GM03348 (cell line): ENCODE results near the gene DMKN.

Experiments used
- DNase-seq: peaks from one replicate; pipeline ENCODE4 v3.0.0; 2012; ENCODE audit warnings: low spot score

The DMKN gene, protein sequence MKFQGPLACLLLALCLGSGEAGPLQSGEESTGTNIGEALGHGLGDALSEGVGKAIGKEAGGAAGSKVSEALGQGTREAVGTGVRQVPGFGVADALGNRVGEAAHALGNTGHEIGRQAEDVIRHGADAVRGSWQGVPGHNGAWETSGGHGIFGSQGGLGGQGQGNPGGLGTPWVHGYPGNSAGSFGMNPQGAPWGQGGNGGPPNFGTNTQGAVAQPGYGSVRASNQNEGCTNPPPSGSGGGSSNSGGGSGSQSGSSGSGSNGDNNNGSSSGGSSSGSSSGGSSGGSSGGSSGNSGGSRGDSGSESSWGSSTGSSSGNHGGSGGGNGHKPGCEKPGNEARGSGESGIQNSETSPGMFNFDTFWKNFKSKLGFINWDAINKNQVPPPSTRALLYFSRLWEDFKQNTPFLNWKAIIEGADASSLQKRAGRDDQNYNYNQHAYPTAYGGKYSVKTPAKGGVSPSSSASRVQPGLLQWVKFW

DNA sequence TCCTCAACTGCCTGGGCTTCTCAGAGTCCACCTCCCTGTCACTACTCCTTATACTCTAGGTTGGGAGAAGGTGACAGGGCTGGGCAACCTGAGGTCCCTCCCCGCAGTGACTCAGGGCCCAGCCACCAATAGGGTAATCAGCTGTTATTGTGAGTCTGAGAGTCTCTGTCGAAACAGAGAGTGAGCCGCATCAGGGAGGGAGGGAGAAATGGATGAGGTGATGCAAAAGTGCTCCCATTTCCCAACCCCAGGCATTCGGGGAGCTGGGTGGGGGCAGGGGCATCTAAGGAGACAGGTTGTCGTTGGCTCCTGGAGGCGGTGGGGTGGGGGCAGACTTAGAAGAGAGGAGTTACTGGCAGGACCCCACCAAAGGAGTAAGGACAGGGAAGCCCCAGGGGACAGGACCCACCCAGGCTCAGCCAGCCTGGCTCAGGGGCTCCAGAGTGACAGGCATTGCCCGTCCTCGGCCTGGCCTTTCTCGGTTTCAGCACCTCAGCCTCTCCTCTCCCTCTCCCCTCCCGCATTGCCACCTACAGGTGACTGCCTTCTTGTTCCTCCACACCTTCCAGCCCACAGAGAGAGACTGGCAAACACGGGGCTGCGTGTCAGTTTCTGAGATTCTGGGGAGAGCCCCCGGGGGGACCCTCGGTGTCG is at the start of gene DMKN:
Gene DMKN, minus strand, starts transcription at position 22 of the 654 bp plus-strand sequence. CDS start 174 bp downstream, outside the sequence.
- DNase-seq: peak; percentile 78

DNA sequence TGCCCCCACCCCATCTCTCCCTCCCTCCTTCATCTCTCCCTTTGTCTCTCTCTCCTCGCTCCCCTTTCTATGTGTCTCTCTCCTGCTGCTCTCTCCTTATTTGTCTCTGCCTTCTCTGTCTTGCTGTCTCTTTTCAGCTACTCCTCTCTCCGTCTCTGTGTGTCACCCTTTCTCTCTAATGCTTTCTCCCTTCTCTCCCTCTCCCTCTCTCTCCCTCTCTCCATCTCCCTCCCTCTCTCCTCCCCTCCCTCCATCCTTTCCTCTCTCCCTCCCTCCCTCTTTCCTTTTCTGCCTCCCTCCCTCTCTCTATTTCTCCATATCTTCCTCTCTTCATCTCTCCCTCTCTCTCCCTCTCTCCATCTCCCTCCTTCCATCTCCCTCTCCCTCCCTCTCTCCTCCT is 49.3 kb upstream of the DMKN start:
- DNase-seq: no peak

DNA sequence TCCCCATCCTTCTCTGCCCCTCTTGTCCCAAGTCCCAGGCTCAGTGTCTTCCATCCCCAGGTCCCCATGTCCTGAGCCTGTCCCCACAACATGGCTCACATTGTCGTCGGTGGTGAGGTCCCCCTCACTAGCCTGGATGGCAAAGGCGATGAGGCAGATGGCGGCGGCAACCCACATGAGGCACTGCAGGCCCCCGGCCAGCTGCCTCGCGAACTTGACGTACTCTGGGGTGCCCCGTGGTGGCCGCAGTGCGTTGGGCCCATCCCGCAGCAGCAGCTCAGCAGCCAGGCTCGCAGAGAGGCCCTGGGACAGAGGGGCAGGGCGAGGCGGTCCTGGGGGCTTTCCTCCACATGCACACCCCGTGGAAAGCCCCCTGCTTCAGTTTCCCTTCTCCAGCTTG is 48.9 kb upstream of the DMKN start:
- no peak for DNase-seq

DNA sequence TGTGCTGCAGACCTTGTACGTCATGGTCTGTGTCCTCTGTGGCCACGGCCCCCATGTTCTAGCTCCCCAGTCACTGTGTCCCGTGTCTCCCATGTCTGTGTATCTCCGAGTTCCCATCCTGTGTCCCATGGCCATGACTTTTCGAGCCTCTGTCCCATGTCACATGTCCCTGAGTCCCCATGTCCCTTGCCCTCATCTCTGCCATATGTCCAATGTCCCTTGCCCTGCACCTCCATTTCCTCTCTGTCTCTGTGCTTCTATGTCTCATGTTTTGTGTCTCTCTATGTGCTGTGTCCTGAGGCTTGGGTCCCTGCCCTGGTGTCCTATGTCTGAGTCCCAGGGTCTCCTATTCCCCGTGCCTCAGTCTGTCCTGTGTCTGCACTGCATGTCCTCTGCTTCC is 48.0 kb upstream of the DMKN start:
- no peak for DNase-seq

DNA sequence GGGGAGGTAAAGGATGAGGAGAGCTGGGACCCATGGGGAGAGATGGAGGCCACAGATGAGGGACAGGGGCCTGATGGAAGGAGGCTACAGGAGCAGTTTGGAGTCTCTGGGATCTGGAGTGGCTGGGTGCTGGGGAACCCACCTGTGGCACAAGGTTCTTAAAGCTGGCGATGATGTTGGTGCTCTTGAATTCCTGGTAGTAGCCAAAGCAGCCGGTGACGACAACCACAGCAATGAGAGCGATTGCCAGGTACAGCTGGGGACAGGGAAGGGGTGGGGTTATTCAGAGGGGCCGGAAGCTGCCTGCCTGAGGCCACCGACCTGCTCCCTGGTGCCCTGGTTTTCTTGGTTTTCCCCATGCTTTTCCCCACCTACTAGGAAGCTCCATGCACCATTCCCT is 47.2 kb upstream of the DMKN start:
- no peak for DNase-seq

DNA sequence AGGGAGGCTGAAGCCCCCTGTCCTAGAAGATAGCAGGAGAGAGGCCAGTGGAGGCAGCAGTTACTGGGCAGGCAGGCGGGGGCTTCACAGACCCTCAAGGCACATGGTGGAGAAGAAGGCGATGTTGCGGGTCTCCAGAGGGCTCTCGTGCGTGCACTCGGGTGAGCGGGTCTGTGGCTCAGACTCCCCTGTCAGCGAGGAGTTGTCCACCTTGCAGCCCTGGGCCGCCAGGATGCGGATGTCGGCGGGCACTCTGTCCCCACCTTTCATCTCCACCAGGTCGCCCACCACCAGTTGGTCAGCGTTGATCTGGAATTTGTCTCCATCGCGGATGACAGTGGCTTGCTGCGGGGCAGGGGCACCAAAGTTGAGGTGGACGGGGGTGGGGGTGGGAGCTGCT is 46.8 kb upstream of the DMKN start:
- DNase-seq: no peak

DNA sequence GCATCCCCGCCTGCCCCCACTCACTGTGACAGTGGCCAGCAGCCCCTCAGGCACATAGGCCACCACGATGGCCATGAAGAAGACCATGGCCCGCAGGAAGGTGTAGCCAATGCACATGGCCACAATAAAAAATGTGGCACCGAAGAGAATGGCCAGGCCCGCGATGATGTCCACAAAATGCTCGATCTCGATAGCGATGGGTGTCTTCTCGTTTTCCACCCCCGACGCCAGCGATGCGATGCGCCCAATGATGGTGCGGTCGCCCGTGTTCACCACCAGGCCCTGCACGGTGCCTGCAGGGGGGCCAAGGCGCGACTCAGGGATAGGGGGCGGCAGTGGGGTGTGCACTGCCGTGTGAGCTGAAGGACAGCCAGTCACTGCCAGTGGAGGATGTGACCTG is 46.3 kb upstream of the DMKN start:
- no peak for DNase-seq

DNA sequence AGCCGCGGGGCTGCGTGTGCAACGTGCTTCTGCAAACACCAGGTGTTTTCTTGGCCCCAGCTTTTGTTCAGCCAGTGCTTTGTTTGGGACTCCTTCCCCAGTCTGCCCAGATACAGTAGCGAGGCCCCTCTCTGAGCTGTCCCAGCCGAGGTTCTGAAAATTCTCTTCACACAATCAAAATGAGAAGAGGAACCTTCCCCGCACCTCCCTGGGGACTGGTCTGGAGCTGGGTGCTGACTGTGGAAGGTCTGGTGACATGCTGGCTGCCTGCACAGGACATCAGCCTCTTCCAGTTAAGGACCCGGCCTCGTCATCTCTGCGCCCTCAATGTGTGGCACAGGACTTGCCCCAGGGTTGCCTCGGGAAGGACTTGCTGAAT is 45.8 kb upstream of the DMKN start:
- no peak for DNase-seq

DNA sequence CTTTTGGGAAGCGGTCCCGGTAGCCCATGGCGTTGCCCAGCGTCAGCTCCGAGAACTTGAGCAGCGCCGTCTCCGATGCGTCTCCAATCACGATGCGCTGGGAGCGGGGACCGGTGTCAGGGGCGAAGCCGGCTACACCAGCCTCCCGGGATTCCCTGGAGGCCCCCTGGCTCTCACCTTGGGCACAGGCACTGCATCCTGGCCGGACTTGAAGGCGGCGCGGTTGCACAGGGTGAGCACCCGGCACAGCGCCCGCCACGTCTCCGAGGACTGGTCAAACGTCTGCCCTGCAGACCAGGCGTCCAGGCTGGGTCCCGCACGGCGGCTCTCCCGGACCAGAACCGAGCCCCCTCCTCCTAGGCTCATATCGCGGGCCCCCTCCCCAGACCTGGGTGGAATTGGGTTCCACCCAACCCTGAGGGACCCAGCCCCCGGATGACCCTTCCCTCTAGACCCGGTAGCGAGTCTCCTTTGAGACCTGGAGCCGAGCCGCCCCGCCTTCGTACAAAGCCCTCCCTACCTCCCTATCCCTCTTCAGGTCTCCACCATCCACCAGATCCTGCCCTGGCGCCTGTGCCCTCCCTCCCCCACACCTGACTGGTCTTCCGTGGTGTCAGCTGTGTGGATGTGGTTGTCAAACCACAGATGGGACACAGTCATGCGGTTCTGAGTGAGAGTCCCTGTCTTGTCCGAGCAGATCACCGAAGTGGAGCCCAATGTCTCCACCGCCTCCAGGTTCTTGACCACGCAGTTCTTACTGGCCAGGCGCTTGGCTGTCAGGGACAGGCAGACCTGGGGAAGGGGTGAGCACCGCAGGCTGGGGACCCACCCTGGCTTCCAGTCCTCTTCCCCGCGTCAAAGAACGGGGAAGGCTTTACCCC is 45.2 kb upstream of the DMKN start:
- no peak for DNase-seq

DNA sequence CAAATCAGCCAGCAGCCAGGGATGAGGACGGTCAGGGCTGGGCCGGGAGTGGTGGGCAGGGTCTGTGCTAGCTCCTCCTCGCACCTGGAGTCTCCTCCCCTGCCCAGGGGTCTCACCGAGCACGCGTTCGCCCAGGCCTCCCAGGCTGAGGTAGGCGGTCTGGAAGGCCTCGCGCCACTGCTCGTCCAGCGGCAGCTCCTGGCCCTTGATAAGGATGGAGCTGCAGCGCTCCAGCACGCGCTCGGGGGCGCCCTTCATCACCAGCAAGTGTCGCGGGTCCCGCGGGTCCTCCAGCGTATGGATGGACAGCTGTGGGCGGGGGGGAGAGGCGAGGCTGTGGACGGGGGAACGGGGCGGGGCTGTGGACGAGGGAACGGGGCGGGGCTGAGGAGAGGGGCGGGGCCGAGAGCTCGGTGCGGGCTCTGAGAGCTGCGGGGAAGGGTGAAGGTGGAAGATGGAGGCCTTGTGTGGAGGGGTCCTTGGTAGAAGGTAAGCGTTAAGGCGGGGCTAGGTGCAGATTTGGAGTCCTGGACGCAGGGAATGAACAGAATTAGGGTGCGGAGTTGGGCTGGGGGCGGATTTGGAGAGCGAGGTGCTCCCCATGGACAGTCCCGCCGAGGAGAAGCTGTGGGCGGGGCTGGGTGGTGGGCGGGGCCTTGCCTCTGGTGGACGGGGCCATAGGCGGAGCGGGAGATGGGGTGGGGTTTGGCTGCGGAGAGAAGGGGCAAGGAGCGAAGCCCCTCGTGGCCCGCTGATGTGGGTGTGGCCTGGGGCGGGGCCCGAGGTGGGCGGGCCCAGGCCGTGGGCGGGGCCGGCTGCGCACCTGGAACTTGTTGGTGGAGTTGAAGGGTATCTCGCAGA is 44.3 kb upstream of the DMKN start:
- peak; percentile 69 for DNase-seq

DNA sequence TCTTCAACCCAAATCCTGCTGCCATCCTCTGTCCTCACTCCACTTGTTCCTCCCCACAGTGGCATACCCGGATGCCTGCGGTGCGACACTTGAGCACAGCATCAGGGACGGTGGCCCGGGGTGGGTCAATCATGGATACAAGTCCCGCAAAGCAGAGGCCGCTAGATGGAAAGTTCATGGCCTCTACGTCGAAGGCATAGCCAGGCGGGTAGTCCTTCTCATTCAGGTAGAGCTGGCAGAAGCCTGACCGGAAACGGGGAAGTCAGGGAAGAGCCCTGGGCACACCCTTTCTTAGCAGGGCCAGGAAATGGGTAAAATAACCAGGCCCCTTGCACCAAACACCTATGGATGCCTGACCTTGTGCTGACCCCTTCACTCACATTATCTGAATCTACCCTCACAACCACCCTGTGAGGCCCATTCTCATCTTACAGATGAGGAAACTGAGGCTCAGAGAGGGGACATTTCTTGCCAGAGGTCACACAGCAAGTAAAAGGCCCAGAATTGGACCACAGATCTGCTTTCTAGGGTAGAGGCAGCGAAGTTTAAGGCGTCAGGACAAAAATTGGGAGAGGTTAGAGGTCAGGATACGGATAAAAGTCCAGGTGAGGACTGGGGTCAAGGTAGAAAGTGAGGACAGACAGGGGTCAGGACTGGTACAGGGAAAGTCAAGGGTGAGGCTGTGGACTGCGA is 43.5 kb upstream of the DMKN start:
- no peak for DNase-seq

DNA sequence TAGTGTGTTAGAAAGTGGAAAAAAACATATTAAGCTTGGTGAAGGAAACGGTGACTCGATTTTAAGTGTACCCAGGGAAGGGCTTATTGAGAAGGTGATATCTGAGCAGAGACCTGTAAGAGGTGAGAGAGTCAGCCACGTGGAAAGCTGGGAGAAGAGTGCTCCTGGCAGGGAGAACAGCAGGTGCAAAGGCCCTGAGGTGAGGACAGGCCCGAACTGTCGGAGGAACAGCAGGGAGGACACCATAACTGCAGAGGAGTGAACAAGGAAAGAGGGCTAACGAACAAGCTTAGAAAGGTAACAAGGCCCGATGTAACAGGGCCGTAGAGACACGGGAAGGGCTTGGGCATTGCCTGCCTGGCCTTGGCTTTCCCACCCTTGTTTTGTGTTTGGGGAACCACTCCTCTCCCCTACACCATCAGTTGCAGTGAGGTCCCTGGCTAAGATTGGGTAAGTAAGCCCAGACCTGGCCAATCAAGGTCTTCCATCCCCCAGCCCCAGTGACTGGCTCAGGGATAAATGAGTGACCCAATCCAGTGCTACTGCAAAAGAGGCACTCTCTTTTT is 42.7 kb upstream of the DMKN start:
- DNase-seq: no peak

DNA sequence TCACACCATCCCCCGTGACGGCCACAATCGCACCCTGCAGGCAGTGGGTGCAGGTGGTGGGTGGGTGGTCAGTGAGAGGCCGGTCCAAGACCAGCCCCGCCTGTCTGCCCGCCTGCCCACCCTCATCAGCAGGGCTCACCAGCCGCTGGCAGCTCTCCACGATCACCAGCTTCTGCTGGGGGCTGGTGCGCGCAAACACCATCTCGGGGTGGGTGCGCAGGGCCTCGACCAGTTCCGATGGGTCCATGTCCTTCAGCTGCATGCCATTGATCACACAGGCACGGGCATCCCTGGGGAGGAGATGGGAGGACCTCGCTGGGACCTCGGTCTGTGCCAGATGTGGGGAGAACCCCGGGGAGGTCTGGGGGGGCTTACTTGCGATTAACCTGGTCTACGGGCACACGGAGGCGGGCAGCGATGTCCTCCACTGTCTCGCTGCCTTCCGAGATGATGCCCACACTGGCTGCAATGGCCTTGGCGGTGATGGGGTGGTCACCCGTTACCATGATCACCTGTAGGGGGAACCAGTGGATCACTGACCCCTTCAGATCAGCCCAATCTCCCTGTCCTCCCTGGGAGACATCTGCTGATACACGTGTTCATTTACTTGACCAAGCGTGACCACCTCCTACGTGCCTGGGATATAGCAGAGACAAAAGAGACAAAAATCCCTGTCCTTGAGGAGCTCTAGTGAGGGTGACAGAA is 42.0 kb upstream of the DMKN start:
- peak; percentile 39 for DNase-seq

DNA sequence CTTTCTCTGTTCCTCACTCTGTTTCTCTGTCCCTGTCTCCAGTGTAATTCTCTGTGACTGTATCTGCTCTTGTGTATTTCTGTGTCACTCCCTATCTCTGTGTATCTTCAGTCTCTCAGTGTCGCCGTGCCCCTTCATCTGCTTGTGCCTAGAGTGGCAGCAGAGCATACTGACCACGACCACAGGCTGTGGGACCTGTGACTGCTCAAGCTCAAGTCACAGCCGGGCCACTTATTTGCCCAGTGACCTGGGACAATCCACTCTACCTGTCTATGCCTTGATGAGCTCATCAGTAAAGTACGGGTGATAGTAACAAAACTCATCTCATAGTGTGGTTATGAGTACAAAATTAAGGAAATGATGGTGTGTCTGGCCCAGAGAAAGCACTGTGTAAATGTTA is 40.6 kb upstream of the DMKN start:
- no peak for DNase-seq

DNA sequence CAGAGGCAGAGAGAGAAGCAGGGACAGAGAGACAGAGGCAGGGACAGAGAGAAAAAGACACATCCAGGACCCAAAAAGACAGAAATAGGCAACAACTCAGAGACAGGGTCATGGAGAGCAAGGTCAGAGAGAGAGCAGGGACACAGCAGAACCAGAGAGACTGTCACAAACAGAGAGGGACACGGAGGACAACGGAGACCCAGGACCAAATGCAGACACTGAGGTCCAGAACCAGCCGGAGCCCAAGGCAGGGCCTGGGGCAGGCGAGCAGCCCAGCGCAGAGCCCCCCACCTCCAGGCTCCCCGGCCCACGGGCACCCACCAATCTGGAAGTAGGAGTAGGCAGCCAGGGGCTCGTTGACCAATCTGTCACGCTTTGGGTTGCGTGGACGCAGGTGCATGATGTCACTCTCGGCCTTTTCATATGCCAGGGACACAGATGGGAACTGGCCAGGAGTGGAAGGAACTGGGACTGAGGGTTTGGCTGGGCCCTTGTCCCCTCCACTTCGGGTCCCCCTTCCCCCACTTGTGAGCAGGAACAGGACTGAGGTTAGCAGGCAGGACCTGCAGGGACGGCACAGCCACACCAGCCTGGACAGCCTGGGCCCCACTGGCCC is 40.0 kb upstream of the DMKN start:
- DNase-seq: no peak

DNA sequence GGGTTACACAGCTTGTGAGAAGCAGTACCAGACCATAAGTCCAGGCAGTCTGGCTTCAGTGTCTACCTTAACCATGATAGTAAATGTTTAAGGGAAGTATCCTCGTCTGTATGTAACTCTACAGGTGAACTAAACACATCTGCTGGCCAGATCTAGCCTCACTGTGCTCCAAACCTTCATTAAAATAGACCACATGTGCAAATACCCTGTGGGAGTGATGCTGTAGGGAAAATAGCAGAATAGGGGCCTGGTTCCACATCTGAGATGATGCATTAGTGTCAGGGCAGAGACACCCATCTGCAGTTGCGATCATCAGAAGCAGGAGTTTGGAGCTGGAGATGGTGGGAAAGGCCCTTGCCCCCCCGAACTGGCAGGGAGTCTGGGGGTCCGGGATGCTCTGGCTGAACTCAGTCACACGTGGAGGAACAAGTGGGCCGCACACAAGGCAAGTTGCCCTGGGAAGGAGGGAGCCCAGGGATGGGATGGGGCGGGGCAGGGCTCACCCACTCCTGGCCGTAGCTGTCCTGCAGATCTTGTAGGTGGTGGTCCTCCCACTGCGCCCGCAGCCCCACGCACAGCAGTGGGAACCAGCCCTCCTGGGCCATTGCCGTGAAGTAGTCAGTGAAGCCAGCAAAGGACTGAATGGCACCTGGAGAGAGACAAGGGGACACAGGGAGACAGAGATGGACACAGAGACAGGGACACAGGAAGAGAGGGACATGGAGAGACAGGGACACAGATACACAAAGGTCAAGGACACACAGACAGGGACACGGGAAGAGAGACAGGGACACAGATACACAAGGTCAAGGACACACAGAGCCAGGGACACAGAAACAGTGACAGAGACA is 39.3 kb upstream of the DMKN start:
- DNase-seq: no peak

DNA sequence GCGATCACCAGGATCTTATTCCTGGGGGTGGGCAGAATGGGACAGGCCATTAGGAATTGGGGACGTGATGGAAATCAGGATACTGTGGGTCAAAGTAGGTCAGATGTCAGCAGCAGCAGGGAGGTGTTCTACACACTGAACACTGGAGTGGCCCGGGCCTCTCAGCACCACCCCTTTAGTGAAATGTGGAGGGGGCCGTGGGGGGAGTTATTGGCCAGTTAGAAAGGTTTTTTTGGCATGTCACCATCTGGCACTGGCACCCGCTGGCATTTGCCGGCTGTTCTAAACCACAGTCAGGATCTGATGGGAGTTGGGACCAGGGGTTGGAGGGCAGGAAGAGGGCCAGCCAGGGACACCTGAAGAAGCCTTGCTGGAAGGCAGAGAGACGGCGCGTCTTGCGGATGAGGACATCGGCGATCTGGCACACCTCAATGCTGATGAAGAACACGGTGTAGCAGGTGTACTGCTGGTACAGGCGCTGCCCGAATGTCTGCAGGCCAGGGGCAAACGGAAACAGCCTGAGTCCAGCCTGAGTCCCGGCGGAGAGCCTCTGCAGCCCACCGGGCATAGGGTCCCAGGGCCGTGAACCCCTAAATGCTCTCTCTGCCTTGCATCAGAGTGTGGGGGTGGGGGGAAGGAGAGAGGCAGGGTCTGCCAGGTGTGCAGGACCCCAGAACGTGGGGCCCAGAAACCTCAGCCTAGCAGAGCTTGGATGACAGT is 37.8 kb upstream of the DMKN start:
- no peak for DNase-seq
